HepG2 (cell line): Measurements from ENCODE around the gene FMC1. TPM values are rescaled to one million over a fixed set of nuclear protein-coding genes. Genes with fewer than 3 reads are reported as not detected.

Source experiments
- AGO2 ChIP-seq: fragments of 200-400 bp; formaldehyde crosslinking; optimal IDR thresholded peaks from 2 replicates; pipeline ENCODE3; 2017; ENCODE audit warnings: mild to moderate bottlenecking, low read depth, low read length, moderate library complexity
- DMAP1 ChIP-seq: IDR thresholded peaks from 2 replicates; pipeline ENCODE4 v1.6.1; 2016
- EED ChIP-seq: sonication (generic); formaldehyde crosslinking; IDR thresholded peaks from 2 replicates; pipeline ENCODE4 v1.5.0; 2020; ENCODE audit warnings: mild to moderate bottlenecking, missing genetic modification reagents
- ESRRA ChIP-seq: sonication (generic); formaldehyde crosslinking; IDR thresholded peaks from 2 replicates; pipeline ENCODE4 v1.5.1; 2020; ENCODE audit warnings: mild to moderate bottlenecking, low read depth, missing genetic modification reagents
- FLYWCH1 ChIP-seq: sonication (generic); formaldehyde crosslinking; IDR thresholded peaks from 2 replicates; pipeline ENCODE4 v1.8.1; 2023; ENCODE audit warnings: mild to moderate bottlenecking, missing genetic modification reagents
- FOXP4 ChIP-seq: sonication (generic); formaldehyde crosslinking; IDR thresholded peaks from 2 replicates; pipeline ENCODE4 v1.4.0; 2020; ENCODE audit warnings: missing genetic modification reagents
- HES4 ChIP-seq: sonication (generic); formaldehyde crosslinking; IDR thresholded peaks from 2 replicates; pipeline ENCODE4 v1.9.0; 2021; ENCODE audit warnings: mild to moderate bottlenecking, missing genetic modification reagents, borderline replicate concordance
- NR2F6 ChIP-seq, 2 experiments: IDR thresholded peaks; 2 replicates each; pipeline ENCODE4 v1.6.1; 2016; ENCODE audit warnings: antibody characterized with exemption in 1 of 2, mild to moderate bottlenecking in 1 of 2
- PAX8 ChIP-seq: sonication (generic); formaldehyde crosslinking; IDR thresholded peaks from 2 replicates; pipeline ENCODE4 v1.8.0; 2022; ENCODE audit warnings: mild to moderate bottlenecking, missing genetic modification reagents, borderline replicate concordance
- RCOR2 ChIP-seq: IDR thresholded peaks from 2 replicates; pipeline ENCODE4 v1.6.1; 2016; ENCODE audit warnings: missing biosample characterization, missing genetic modification reagents
- SKI ChIP-seq: fragments of 450-650 bp; IDR thresholded peaks from one replicate; pipeline ENCODE4 v1.6.1; 2018; ENCODE audit warnings: mild to moderate bottlenecking; ENCODE audit not compliant: partially characterized antibody
- SRSF4 ChIP-seq: fragments of 200-400 bp; formaldehyde crosslinking; IDR thresholded peaks from one replicate; pipeline ENCODE4 v1.6.1; 2018; ENCODE audit warnings: mild to moderate bottlenecking, low read depth, low read length, moderate library complexity; ENCODE audit not compliant: poor library complexity, severe bottlenecking
- TAF1 ChIP-seq: sonication (generic); formaldehyde crosslinking; IDR thresholded peaks from 2 replicates; pipeline ENCODE4 v1.4.0; 2020; ENCODE audit warnings: missing genetic modification reagents
- ZC3H4 ChIP-seq: sonication (generic); formaldehyde crosslinking; IDR thresholded peaks from 2 replicates; pipeline ENCODE4 v1.4.0; 2020; ENCODE audit warnings: missing genetic modification reagents, borderline replicate concordance
- ZFYVE20 ChIP-seq: sonication (generic); formaldehyde crosslinking; IDR thresholded peaks from 2 replicates; pipeline ENCODE4 v1.8.0; 2023; ENCODE audit warnings: low read depth, mild to moderate bottlenecking, moderate library complexity, missing genetic modification reagents, borderline replicate concordance
- ZNF10 ChIP-seq: sonication (generic); formaldehyde crosslinking; IDR thresholded peaks from 2 replicates; pipeline ENCODE4 v1.4.0; 2020; ENCODE audit warnings: mild to moderate bottlenecking, low read depth, missing genetic modification reagents, borderline replicate concordance
- ZNF205 ChIP-seq: IDR thresholded peaks from 2 replicates; pipeline ENCODE4 v1.6.1; 2018; ENCODE audit warnings: missing biosample characterization, missing genetic modification reagents
- ZNF207 ChIP-seq: fragments of 450-650 bp; IDR thresholded peaks from 2 replicates; pipeline ENCODE4 v1.6.1; 2016; ENCODE audit warnings: antibody characterized with exemption, borderline replicate concordance
- ZNF33A ChIP-seq: sonication (generic); formaldehyde crosslinking; IDR thresholded peaks from 2 replicates; pipeline ENCODE4 v1.5.1; 2020; ENCODE audit warnings: missing genetic modification reagents, mild to moderate bottlenecking, moderate library complexity, borderline replicate concordance
- ZNF547 ChIP-seq: sonication (generic); formaldehyde crosslinking; IDR thresholded peaks from 2 replicates; pipeline ENCODE4 v1.5.1; 2020; ENCODE audit warnings: mild to moderate bottlenecking, missing genetic modification reagents
- ZNF580 ChIP-seq: IDR thresholded peaks from 2 replicates; pipeline ENCODE4 v1.6.1; 2016; ENCODE audit warnings: low read depth, borderline replicate concordance
- ZNF850 ChIP-seq: sonication (generic); formaldehyde crosslinking; conservative IDR thresholded peaks from 2 replicates; pipeline ENCODE4 v1.9.0; 2021; ENCODE audit warnings: mild to moderate bottlenecking, missing genetic modification reagents
- polyA plus RNA-seq, 8 experiments: library from polyadenylated mRNA; depleted of rRNA in 3 of 8; stranded (reverse) in 7 of 8; unstranded in 1 of 8; fragments of >200 nt; fragmentation: Illumina TruSeq in 4 of 8; extraction: Trizol in 4 of 8; gene quantifications; 2 replicates each; pipeline versions ENCODE4 v1.2.1 to v1.2.3, GENCODE V29; 2011 to 2016; ENCODE audit warnings: low read depth in 4 of 8, missing spikeins in 1 of 8, mixed read lengths in 1 of 8; ENCODE audit not compliant: insufficient read depth in 1 of 8
- total RNA-seq, 5 experiments: library from RNA; depleted of rRNA; stranded (reverse); fragments of >200 nt; fragmentation: Illumina TruSeq; extraction: Trizol; gene quantifications; 2 replicates each; pipeline ENCODE4 v1.2.3, GENCODE V29; 2016; ENCODE audit warnings: low read depth in 1 of 5
- TF ChIP-seq, protein P1 (sequence below): sonication (generic); formaldehyde crosslinking; IDR thresholded peaks from 2 replicates; pipeline ENCODE4 v1.8.1; 2023; ENCODE audit warnings: missing genetic modification reagents, mild to moderate bottlenecking, borderline replicate concordance
- TF ChIP-seq, protein P2 (sequence below): sonication (generic); formaldehyde crosslinking; conservative IDR thresholded peaks from 2 replicates; pipeline ENCODE4 v1.4.0; 2020; ENCODE audit warnings: missing genetic modification reagents
- TF ChIP-seq, protein P3 (sequence below): sonication (generic); formaldehyde crosslinking; IDR thresholded peaks from 2 replicates; pipeline ENCODE4 v1.4.0; 2020; ENCODE audit warnings: missing genetic modification reagents, borderline replicate concordance

Gene FMC1
- total and polyA plus RNA-seq, 2 of the 13 experiments (the other 11 are each of a cell fraction or from before 2014, with no cell fraction given) = 39.2 to 50.7 TPM

DNA sequence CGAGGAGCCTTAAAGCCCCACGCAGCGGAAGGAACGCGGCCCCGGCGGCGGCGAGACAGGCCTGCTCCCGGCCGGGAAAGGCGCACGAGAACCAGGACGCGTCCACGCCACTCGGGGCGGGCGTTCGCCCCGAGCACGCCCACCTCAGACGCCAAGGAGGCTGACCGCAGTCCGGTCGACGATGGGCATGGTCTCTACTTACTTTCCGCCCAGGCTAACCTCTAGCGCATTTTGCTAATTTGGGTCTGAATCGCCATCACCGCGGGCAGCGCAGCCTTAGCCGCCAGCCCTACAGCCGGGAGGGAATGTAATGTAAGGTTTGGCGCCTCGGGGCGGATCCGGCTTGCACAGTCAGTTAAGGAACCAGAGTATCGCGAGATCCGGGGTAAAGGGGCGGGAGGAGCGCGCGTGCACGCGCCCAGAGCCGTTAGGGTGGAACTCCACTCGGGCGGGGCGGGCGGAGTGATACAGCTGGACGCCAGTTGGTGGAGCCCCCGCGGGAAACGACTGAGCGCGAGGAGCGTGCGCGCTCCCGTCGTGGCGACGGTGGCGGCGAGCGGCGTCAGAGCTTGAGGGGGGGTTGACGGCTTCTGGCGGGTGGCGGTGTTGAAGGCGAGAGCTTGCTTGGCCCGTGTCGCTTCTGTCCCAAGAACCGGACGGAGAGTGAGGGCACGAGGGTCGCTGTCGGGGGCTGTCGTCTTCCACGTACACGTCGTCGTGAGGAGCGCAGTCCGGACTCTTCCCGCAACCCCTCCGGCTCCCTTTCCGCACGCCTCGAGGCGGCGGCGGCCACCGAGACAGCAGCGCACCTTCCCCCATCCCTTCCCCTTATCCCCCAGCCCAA is 18.5 kb downstream of the FMC1 start, which contains the start of gene LUC7L2 (continued):
- TF ChIP-seq NR2F6 (IDR thresholded peaks at IDR 0.05) (no peak), NR2F6 (CRISPR knock-in tag; IDR thresholded peaks at IDR 0.05) (peak; percentile 32; the same call in 1 of the 2 replicates), ZNF205 (CRISPR knock-in tag) (no peak; the same call in none of the 2 replicates), ZC3H4 (CRISPR knock-in tag) (0 out of 2 replicates have a peak, but pooled peaks have one; percentile 20), EED (CRISPR knock-in tag) (no peak), FOXP4 (CRISPR knock-in tag) (peak; percentile 68), FLYWCH1 (no peak), SKI (no peak), ZNF33A (CRISPR knock-in tag) (no peak), RCOR2 (CRISPR knock-in tag) (peak; percentile 30; the same call in 1 of the 2 replicates), ZNF580 (CRISPR knock-in tag) (peak; percentile 64; the same call in 1 of the 2 replicates), DMAP1 (CRISPR knock-in tag) (peak; percentile 86), ZNF207 (no peak), HES4 (CRISPR knock-in tag) (peak; percentile 71; the same call in 1 of the 2 replicates), ZNF850 (CRISPR knock-in tag) (no peak), AGO2 (peak; percentile 84), ZFYVE20 (peak; percentile 7; the same call in 1 of the 2 replicates), ZNF547 (CRISPR knock-in tag) (peak; percentile 81), SRSF4 (no peak), TAF1 (CRISPR knock-in tag) (peak; percentile 96), PAX8 (CRISPR knock-in tag) (peak; percentile 18; the same call in 1 of the 2 replicates), ESRRA (no peak), ZNF10 (CRISPR knock-in tag) (no peak)
- TF ChIP-seq, protein P1, sequence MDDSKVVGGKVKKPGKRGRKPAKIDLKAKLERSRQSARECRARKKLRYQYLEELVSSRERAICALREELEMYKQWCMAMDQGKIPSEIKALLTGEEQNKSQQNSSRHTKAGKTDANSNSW (CRISPR knock-in tag) = 0 out of 2 replicates have a peak, but pooled peaks have one; percentile 8
- TF ChIP-seq, protein P2, sequence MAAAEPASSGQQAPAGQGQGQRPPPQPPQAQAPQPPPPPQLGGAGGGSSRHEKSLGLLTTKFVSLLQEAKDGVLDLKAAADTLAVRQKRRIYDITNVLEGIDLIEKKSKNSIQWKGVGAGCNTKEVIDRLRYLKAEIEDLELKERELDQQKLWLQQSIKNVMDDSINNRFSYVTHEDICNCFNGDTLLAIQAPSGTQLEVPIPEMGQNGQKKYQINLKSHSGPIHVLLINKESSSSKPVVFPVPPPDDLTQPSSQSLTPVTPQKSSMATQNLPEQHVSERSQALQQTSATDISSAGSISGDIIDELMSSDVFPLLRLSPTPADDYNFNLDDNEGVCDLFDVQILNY (CRISPR knock-in tag) = peak; percentile 63; the same call in 1 of the 2 replicates
- TF ChIP-seq, protein P3, sequence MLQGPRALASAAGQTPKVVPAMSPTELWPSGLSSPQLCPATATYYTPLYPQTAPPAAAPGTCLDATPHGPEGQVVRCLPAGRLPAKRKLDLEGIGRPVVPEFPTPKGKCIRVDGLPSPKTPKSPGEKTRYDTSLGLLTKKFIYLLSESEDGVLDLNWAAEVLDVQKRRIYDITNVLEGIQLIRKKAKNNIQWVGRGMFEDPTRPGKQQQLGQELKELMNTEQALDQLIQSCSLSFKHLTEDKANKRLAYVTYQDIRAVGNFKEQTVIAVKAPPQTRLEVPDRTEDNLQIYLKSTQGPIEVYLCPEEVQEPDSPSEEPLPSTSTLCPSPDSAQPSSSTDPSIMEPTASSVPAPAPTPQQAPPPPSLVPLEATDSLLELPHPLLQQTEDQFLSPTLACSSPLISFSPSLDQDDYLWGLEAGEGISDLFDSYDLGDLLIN = peak; percentile 93; the same call in 1 of the 2 replicates
